ENCODE measurements around the gene AMBN.

The AMBN gene, protein sequence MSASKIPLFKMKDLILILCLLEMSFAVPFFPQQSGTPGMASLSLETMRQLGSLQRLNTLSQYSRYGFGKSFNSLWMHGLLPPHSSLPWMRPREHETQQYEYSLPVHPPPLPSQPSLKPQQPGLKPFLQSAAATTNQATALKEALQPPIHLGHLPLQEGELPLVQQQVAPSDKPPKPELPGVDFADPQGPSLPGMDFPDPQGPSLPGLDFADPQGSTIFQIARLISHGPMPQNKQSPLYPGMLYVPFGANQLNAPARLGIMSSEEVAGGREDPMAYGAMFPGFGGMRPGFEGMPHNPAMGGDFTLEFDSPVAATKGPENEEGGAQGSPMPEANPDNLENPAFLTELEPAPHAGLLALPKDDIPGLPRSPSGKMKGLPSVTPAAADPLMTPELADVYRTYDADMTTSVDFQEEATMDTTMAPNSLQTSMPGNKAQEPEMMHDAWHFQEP

DNA sequence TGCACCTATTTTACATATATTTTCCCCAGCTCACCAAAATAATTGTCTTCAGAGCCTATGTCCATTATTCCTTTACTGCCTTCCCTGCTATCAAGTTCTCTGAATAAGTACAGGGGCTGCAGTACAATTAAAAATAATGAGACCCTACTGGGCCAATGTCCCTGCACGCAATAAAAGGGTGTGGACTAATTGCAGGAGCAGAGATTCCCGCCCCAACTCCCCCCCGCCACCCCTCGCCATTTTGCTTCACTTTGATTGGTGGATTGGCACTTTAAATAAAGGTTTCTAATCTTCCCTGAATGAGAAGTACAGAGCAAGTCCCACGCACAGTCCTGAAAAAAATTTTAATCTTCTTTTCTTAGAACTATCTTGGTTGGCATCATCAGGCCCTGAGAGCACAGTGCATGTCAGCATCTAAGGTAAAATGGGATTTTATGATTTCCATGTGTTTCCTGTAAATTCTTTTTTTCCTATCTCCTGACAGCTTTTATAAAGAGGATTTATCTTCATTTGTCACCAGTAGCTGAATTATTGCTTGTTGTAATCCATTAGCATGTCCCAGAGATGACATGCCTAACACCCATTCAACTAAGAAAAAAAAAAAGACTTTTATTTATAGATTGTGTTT is at the start of gene AMBN:
Gene AMBN, plus strand, starts transcription at position 302 of the 628 bp plus-strand sequence. Its CDS starts 103 bp downstream, at position 405.
- Histone ChIP-seq H3K79me2 (ENCODE audit: control insufficient read depth, low read length) (no peaks in the 10 kb centered on the region), H3K36me3 (ENCODE audit: control insufficient read depth, low read length) (no peaks in the 10 kb centered on the region), H3K4me1 (ENCODE audit: control insufficient read depth, low read length) (peaks cover 12% of the 10 kb centered on the region), H4K20me1 (ENCODE audit: control insufficient read depth, insufficient read depth, low read depth, low read length) (no peaks in the 10 kb centered on the region), H3K4me3 (ENCODE audit: low read length) (no peak within 1 kb of the TSS), H3K27me3 (ENCODE audit: control insufficient read depth, low read length) (no peaks in the 10 kb centered on the region), H3K4me2 (ENCODE audit: low read length) (no peak within 1 kb of the TSS), H3K27ac (ENCODE audit: low read depth, low read length) (no peak within 1 kb of the TSS), H3K9me3 (ENCODE audit: control insufficient read depth, insufficient read depth, low read length) (no peaks in the 10 kb centered on the region), H3K9me2 (replicated peaks; ENCODE audit: control insufficient read depth, low read length) (no peaks in the 10 kb centered on the region), H3F3A (ENCODE audit: control insufficient read depth, insufficient read depth) (no peaks in the 10 kb centered on the region)
- TF ChIP-seq EZH2phosphoT487 (IDR thresholded peaks at IDR 0.05; ENCODE audit: borderline replicate concordance, low read length), result no peak
- TF ChIP-seq, protein P1, sequence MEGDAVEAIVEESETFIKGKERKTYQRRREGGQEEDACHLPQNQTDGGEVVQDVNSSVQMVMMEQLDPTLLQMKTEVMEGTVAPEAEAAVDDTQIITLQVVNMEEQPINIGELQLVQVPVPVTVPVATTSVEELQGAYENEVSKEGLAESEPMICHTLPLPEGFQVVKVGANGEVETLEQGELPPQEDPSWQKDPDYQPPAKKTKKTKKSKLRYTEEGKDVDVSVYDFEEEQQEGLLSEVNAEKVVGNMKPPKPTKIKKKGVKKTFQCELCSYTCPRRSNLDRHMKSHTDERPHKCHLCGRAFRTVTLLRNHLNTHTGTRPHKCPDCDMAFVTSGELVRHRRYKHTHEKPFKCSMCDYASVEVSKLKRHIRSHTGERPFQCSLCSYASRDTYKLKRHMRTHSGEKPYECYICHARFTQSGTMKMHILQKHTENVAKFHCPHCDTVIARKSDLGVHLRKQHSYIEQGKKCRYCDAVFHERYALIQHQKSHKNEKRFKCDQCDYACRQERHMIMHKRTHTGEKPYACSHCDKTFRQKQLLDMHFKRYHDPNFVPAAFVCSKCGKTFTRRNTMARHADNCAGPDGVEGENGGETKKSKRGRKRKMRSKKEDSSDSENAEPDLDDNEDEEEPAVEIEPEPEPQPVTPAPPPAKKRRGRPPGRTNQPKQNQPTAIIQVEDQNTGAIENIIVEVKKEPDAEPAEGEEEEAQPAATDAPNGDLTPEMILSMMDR (IDR thresholded peaks at IDR 0.05; ENCODE audit: low read depth, low read length, poor library complexity, severe bottlenecking), result no peak

DNA sequence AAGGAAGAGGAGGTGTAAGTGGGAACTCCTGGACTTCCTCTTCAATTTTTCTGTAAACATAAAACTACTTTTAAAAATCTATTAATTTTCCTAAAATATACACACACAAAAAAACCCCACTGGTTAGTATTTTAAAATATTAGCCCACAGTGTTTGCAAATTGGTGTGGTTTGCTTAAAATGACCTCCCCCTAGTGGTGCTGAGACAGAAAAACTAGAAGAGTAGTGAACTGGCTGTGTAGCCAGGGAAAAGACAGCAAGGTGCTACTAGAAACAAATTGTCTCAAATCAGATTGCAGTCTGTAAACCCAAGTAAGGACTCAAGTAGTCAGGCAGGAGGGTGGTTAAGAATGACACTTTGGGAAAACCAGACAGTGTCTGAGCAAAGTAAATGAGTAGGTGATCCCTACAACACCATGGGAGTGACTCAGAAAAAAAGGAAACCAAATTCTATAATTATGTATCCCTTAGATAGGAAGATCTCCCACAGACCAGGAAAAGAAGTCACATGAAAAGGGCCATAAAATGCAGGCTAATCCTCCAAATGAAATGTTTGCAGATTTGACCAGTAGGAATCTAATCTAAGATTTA is 47.7 kb upstream of the AMBN start:
- H3K4me1 ChIP-seq (ENCODE audit: control insufficient read depth, low read length), result no peaks in the 10 kb centered on the region

DNA sequence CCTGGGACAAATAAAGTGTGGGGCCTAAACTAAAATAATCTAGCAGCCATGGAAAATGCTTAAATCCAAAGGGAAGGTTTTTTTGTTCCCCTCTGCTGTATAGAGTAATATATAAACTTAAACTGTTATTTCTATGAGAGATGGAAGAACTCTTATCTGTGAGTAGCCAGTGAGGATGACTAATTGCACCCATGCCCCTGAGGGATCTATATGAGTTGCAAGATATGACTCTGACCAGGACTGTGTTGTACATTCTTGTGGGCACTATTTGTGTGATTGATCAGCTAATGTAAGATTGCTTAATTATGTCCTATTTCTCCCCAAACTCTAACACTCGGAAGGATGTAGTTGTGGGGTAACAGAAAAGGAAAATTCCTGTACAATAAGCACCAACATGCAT is 35.2 kb upstream of the AMBN start:
- Histone ChIP-seq H3K36me3 (ENCODE audit: control insufficient read depth, low read length) (no peaks in the 10 kb centered on the region), H3K27ac (ENCODE audit: low read depth, low read length) (no peak overlapping the region), H3K9me3 (ENCODE audit: control insufficient read depth, insufficient read depth, low read length) (no peaks in the 10 kb centered on the region), H3K27me3 (ENCODE audit: control insufficient read depth, low read length) (no peaks in the 10 kb centered on the region), H3K9me2 (replicated peaks; ENCODE audit: control insufficient read depth, low read length) (no peaks in the 10 kb centered on the region), H3F3A (ENCODE audit: control insufficient read depth, insufficient read depth) (no peaks in the 10 kb centered on the region; the same call in 1 of the 2 replicates), H3K79me2 (ENCODE audit: control insufficient read depth, low read length) (no peaks in the 10 kb centered on the region), H4K20me1 (ENCODE audit: control insufficient read depth, insufficient read depth, low read depth, low read length) (no peaks in the 10 kb centered on the region), H3K4me2 (ENCODE audit: low read length) (no peak overlapping the region), H3K4me3 (ENCODE audit: low read length) (no peak overlapping the region), H3K4me1 (ENCODE audit: control insufficient read depth, low read length) (peaks cover 10% of the 10 kb centered on the region)
- TF ChIP-seq, protein P1 (IDR thresholded peaks at IDR 0.05; ENCODE audit: low read depth, low read length, poor library complexity, severe bottlenecking), result no peak
- no peak for TF ChIP-seq EZH2phosphoT487 (IDR thresholded peaks at IDR 0.05; ENCODE audit: borderline replicate concordance, low read length)

More for the DNA sequence above, 47.7 kb upstream of the AMBN start:
- Histone ChIP-seq H3K4me3 (ENCODE audit: low read length) (no peak overlapping the region), H3F3A (ENCODE audit: control insufficient read depth, insufficient read depth) (no peaks in the 10 kb centered on the region), H3K79me2 (ENCODE audit: control insufficient read depth, low read length) (no peaks in the 10 kb centered on the region), H3K36me3 (ENCODE audit: control insufficient read depth, low read length) (no peaks in the 10 kb centered on the region), H3K4me2 (ENCODE audit: low read length) (no peak overlapping the region), H3K27me3 (ENCODE audit: control insufficient read depth, low read length) (no peaks in the 10 kb centered on the region), H3K9me3 (ENCODE audit: control insufficient read depth, insufficient read depth, low read length) (no peaks in the 10 kb centered on the region), H3K27ac (ENCODE audit: low read depth, low read length) (no peak overlapping the region), H3K9me2 (replicated peaks; ENCODE audit: control insufficient read depth, low read length) (no peaks in the 10 kb centered on the region), H4K20me1 (ENCODE audit: control insufficient read depth, insufficient read depth, low read depth, low read length) (no peaks in the 10 kb centered on the region)
- TF ChIP-seq, protein P1 (IDR thresholded peaks at IDR 0.05; ENCODE audit: low read depth, low read length, poor library complexity, severe bottlenecking), result peak; percentile 72
- TF ChIP-seq EZH2phosphoT487 (IDR thresholded peaks at IDR 0.05; ENCODE audit: borderline replicate concordance, low read length), result no peak

All from DOHH2 (cell line).